A549 (cell line): Measurements from ENCODE around the gene PSMB8. TPM values are rescaled to one million over a fixed set of nuclear protein-coding genes. Genes with fewer than 3 reads are reported as not detected.

Experiments
- ATAC-seq, 2 experiments: fragments of 200-7000 bp in 1 of 2; fragments of >200 bp in 1 of 2; cut with Nextera tagmentation in 1 of 2; cut with Tn5 transposase in 1 of 2; 3 replicates each; pipeline versions ENCODE4 v1.8.0 to v1.9.1; 2018 to 2020; ENCODE audit warnings: mild to moderate bottlenecking in 1 of 2, moderate library complexity in 1 of 2
- CTCF ChIA-PET: fragments of 300-600 bp; sonication (Branson Sonifier 250); formaldehyde crosslinking; extraction: SDS; loops from one replicate; lab custom pipeline; 2021; ENCODE audit warnings: antibody characterized with exemption, inconsistent platforms; lab: Yijun Ruan, JAX
- POLR2A ChIA-PET: fragments of 350-600 bp; formaldehyde crosslinking; extraction: SDS; loops from one replicate; lab custom pipeline; 2021; ENCODE audit warnings: antibody characterized with exemption, inconsistent platforms; lab: Yijun Ruan, JAX
- DNase-seq, 2 experiments: peaks; one replicate each; pipeline versions ENCODE4 v3.0.0 to v3.0.0-alpha.2; 2011 to 2016; ENCODE audit warnings: low read depth in 1 of 2, low spot score in 1 of 2
- FAIRE-seq: peaks from 2 replicates; lab custom pipeline; 2011; peaks lifted over from hg19 to GRCh38; lab: Jason Lieb, UNC
- H3K27ac ChIP-seq, 2 experiments: fragments of >200 bp; sonication (Bioruptor Twin); formaldehyde crosslinking; 3 replicates each; pipeline ENCODE4 v1.5.1; 2016 to 2017
- H3K4me1 ChIP-seq: fragments of >200 bp; sonication (Bioruptor Twin); formaldehyde crosslinking; 3 replicates; pipeline ENCODE4 v1.6.1; 2016
- H3K4me2 ChIP-seq: fragments of >200 bp; sonication (Bioruptor Twin); formaldehyde crosslinking; 3 replicates; pipeline ENCODE4 v1.6.1; 2016
- H3K4me3 ChIP-seq: fragments of >200 bp; sonication (Bioruptor Twin); formaldehyde crosslinking; 3 replicates; pipeline ENCODE4 v1.5.1; 2016
- H3K9me3 ChIP-seq: fragments of >200 bp; sonication (Bioruptor Twin); formaldehyde crosslinking; 3 replicates; pipeline ENCODE4 v1.6.1; 2016
- CBX8 ChIP-seq: fragments of 200-600 bp; sonication (generic); IDR thresholded peaks from 2 replicates; pipeline ENCODE4 v1.6.1; 2016
- CEBPB ChIP-seq, 2 experiments: fragments of >200 bp in 1 of 2; sonication (Bioruptor Twin) in 1 of 2; formaldehyde crosslinking in 1 of 2; IDR thresholded peaks; 2 replicates each; pipeline ENCODE4 v1.6.1; 2012 to 2016
- CHD4 ChIP-seq: fragments of 200-600 bp; sonication (generic); IDR thresholded peaks from 2 replicates; pipeline ENCODE4 v1.6.1; 2016; ENCODE audit warnings: antibody characterized with exemption, mild to moderate bottlenecking, borderline replicate concordance
- EHF ChIP-seq: fragments of 250-450 bp; sonication (Bioruptor Pico); IDR thresholded peaks from 2 replicates; pipeline ENCODE4 v1.5.0; 2020; ENCODE audit warnings: mild to moderate bottlenecking
- ELK1 ChIP-seq: fragments of 150-350 bp; IDR thresholded peaks from 2 replicates; pipeline ENCODE4 v1.6.1; 2014; ENCODE audit warnings: low read depth, mild to moderate bottlenecking, low read length
- ESRRA ChIP-seq: fragments of 150-350 bp; IDR thresholded peaks from 2 replicates; pipeline ENCODE4 v1.6.1; 2014; ENCODE audit warnings: mild to moderate bottlenecking, low read length, borderline replicate concordance
- FOSB ChIP-seq: fragments of 250-450 bp; sonication (Bioruptor Pico); IDR thresholded peaks from 2 replicates; pipeline ENCODE4 v1.5.0; 2020; ENCODE audit warnings: mild to moderate bottlenecking, moderate library complexity
- FOSL2 ChIP-seq, 2 experiments: fragments of 450-650 bp in 1 of 2; fragments of >200 bp in 1 of 2; sonication (Bioruptor Twin) in 1 of 2; formaldehyde crosslinking; IDR thresholded peaks; 2 replicates each; pipeline versions ENCODE4 v1.5.0 to v1.6.1; 2016 to 2020; ENCODE audit warnings: mild to moderate bottlenecking in 1 of 2, moderate library complexity in 1 of 2
- FOXS1 ChIP-seq: fragments of 250-450 bp; sonication (Bioruptor Pico); IDR thresholded peaks from 2 replicates; pipeline ENCODE4 v1.5.0; 2020; ENCODE audit warnings: mild to moderate bottlenecking, moderate library complexity
- HDAC2 ChIP-seq: fragments of 200-600 bp; sonication (generic); IDR thresholded peaks from 2 replicates; pipeline ENCODE4 v1.6.1; 2016
- HEYL ChIP-seq: fragments of 250-450 bp; sonication (Bioruptor Pico); IDR thresholded peaks from 2 replicates; pipeline ENCODE4 v1.8.0; 2021; ENCODE audit warnings: mild to moderate bottlenecking, moderate library complexity
- HOXB5 ChIP-seq: fragments of 250-450 bp; sonication (Bioruptor Pico); IDR thresholded peaks from 2 replicates; pipeline ENCODE4 v1.5.0; 2020; ENCODE audit warnings: mild to moderate bottlenecking, moderate library complexity
- JUNB ChIP-seq: fragments of >200 bp; sonication (Bioruptor Twin); formaldehyde crosslinking; IDR thresholded peaks from 2 replicates; pipeline ENCODE4 v1.6.1; 2016
- MAFK ChIP-seq: fragments of 450-650 bp; IDR thresholded peaks from 2 replicates; pipeline ENCODE4 v1.6.1; 2014; ENCODE audit not compliant: partially characterized antibody
- MAX ChIP-seq: IDR thresholded peaks from 2 replicates; pipeline ENCODE4 v1.6.1; 2012
- NPAS2 ChIP-seq: fragments of 250-450 bp; sonication (Bioruptor Pico); IDR thresholded peaks from 2 replicates; pipeline ENCODE4 v1.8.0; 2022; ENCODE audit warnings: mild to moderate bottlenecking, moderate library complexity, borderline replicate concordance
- POLR2A ChIP-seq: IDR thresholded peaks from 2 replicates; pipeline ENCODE4 v1.6.1; 2012; ENCODE audit warnings: mild to moderate bottlenecking, low read length
- RNF2 ChIP-seq: fragments of 200-600 bp; sonication (generic); IDR thresholded peaks from 2 replicates; pipeline ENCODE4 v1.6.1; 2016; ENCODE audit warnings: low read depth, mild to moderate bottlenecking, antibody characterized with exemption, moderate library complexity, borderline replicate concordance
- SMC3 ChIP-seq: fragments of >200 bp; sonication (Bioruptor Twin); formaldehyde crosslinking; IDR thresholded peaks from 3 replicates; pipeline ENCODE4 v1.6.1; 2018; ENCODE audit warnings: inconsistent platforms
- SREBF2 ChIP-seq: fragments of 450-650 bp; IDR thresholded peaks from 2 replicates; pipeline ENCODE4 v1.6.1; 2014; ENCODE audit warnings: mild to moderate bottlenecking, moderate library complexity
- TFCP2L1 ChIP-seq: fragments of 250-450 bp; sonication (Bioruptor Pico); IDR thresholded peaks from 2 replicates; pipeline ENCODE4 v1.5.0; 2021; ENCODE audit warnings: mild to moderate bottlenecking
- ZC3H11A ChIP-seq: fragments of 450-650 bp; IDR thresholded peaks from 2 replicates; pipeline ENCODE4 v1.6.1; 2014; ENCODE audit warnings: antibody characterized with exemption, mild to moderate bottlenecking
- ZNF302 ChIP-seq: fragments of 250-450 bp; sonication (Bioruptor Pico); IDR thresholded peaks from 2 replicates; pipeline ENCODE4 v1.9.0; 2021; ENCODE audit warnings: inconsistent platforms, mild to moderate bottlenecking, moderate library complexity
- ZSCAN20 ChIP-seq: fragments of 250-450 bp; sonication (Bioruptor Pico); IDR thresholded peaks from 2 replicates; pipeline ENCODE4 v1.8.0; 2022; ENCODE audit warnings: mild to moderate bottlenecking, moderate library complexity
- WGBS: methylation state at CpG from one replicate; pipeline ENCODE4 v1.1.6; 2017; ENCODE audit errors: missing lambda C conversion rate; 5-methylcytosine and 5-hydroxymethylcytosine counted together
- polyA plus RNA-seq, 4 experiments: library from polyadenylated mRNA; depleted of rRNA in 3 of 4; stranded (reverse); fragments of >200 nt; fragmentation: RNase III in 1 of 4; extraction: RNeasy Plus Mini Kit Qiagen cat#74134 plus additional on column Dnase treatment in 1 of 4; gene quantifications; 2 replicates in 3 of 4; 3 replicates in 1 of 4; pipeline ENCODE4 v1.2.3, GENCODE V29; 2011 to 2017
- TF ChIP-seq, protein P1 (sequence below): fragments of >200 bp; sonication (Bioruptor Twin); formaldehyde crosslinking; IDR thresholded peaks from 2 replicates; pipeline ENCODE4 v1.6.1; 2016
- TF ChIP-seq, protein P2 (sequence below): fragments of 250-450 bp; sonication (Bioruptor Pico); IDR thresholded peaks from 2 replicates; pipeline ENCODE4 v1.5.0; 2020; ENCODE audit warnings: low read depth, mild to moderate bottlenecking, moderate library complexity
- TF ChIP-seq, protein P3 (sequence below): fragments of 250-450 bp; sonication (Bioruptor Pico); IDR thresholded peaks from 2 replicates; pipeline ENCODE4 v1.5.0; 2021; ENCODE audit warnings: mild to moderate bottlenecking, moderate library complexity, borderline replicate concordance

Gene PSMB8
- polyA plus RNA-seq, 2 of the 4 experiments (the other 2 are of a cell fraction), result 14.6 to 20.2 TPM

DNA sequence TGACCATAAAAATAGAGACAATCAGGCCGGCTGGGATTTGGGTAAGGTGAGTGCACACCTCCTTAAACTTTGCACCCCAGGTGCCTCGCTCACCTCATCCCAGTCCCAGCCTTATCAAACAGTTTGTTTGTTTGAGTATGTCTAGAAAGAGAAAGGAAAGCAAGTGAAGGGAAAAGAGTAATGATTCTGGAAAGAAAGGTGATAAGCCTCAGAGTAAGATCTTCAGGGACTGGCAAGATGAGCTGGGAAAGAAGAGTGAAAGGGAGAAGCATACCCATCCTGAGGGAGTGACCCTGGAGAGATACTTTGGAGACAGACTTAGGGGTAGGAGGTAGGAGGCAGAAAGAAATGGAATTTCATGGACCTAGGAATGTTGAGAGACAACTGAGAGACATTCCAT is 7.0 kb downstream of the PSMB8 start (continued):
- TF ChIP-seq NPAS2 (no peak), TFCP2L1 (no peak), SREBF2 (no peak), EHF (no peak)

DNA sequence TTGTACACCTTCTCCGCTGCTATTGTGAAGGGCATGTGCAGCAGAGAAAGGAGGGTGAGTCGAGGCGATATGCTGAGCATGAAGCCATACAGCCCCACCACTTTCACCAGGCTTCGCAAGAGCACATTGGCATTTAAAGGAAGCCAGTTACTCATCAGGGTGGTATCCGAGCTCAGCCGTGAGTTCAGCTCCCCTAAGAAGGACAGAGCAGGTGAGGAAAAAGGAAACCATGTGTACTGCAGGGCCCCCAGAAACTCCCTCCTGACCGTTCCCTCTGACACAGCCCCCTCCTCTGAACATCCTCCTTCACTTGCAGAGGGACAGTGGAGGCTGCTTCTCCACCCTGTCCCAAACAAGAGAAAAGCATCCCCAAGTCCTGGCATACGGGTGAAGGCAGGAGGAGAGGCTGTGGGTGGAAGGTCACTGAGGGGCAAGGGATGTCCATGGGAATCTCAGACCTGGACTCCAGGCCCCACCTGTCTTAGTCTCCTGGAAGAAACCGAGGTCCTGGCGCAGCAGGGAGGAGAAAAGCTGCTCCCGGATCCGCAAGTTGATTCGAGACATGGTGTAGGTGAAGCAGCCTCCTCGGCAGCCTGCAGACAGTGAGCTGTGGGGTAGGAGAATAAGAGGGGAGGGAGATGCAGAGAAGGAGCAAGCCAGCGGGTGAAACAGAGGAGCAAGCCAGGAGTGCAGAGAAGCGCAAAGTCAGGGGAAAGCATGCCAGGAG is 8.5 kb downstream of the PSMB8 start:
- no peak for FAIRE-seq
- TF ChIP-seq MAX (no peak), EHF (no peak), SREBF2 (no peak), ELK1 (no peak)
- TF ChIP-seq, all 56 proteins: peak for 0
- Histone ChIP-seq H3K9me3 (no peaks in the 10 kb centered on the region), H3K4me1 (peaks cover 5% of the 10 kb centered on the region; the same call in 1 of the 3 replicates), H3K4me2 (no peak overlapping the region), H3K27ac (no peak overlapping the region), H3K4me3 (no peak overlapping the region)
- POLR2A ChIA-PET, result no interaction called here
- CTCF ChIA-PET, result interaction anchor here (1.3 kb wide), 1 partner anchor 18 kb away, joined by 5 read pairs; the partner anchor contains the start of genes PSMB9 and TAP1
- no peak for DNase-seq
- 87% methylated on average over 15 of the region's 16 CpGs for WGBS
- ATAC-seq, result no peak

GRCh38 chr6:32833664-32834063 is 10.2 kb downstream of the PSMB8 start:
- H3K9me3 ChIP-seq, result no peaks in the 10 kb centered on the region
- 87% methylated on average over 5 of the region's 5 CpGs for WGBS
- no peak overlapping the region for H3K4me2 ChIP-seq
- ATAC-seq, result no peak
- CTCF ChIA-PET, result interaction anchor here (1.4 to 1.5 kb wide), 2 partner anchors 34 to 151 kb away, joined by 4 to 5 read pairs; no protein-coding TSS in a partner anchor
- FAIRE-seq, result no peak
- H3K27ac ChIP-seq, result no peak overlapping the region
- peaks cover 5% of the 10 kb centered on the region; the same call in 1 of the 3 replicates for H3K4me1 ChIP-seq
- no peak overlapping the region for H3K4me3 ChIP-seq
- TF ChIP-seq CEBPB (IDR thresholded peaks at IDR 0.05) (no peak), RNF2 (no peak), JUNB (no peak), ZC3H11A (no peak), FOXS1 (CRISPR knock-in tag) (no peak), CBX8 (no peak), ZSCAN20 (CRISPR knock-in tag) (no peak)
- no peak for DNase-seq
- POLR2A ChIA-PET, result no interaction called here

- no peak for DNase-seq
- Histone ChIP-seq H3K9me3 (no peaks in the 10 kb centered on the region), H3K4me2 (no peak overlapping the region), H3K27ac (no peak overlapping the region), H3K4me3 (no peak overlapping the region), H3K4me1 (peaks cover 2% of the 10 kb centered on the region; the same call in 1 of the 3 replicates)
- TF ChIP-seq SMC3 (no peak), CEBPB (IDR thresholded peaks at IDR 0.05) (no peak), HDAC2 (no peak), ESRRA (no peak), ELK1 (no peak), ZNF302 (CRISPR knock-in tag) (no peak), FOSL2 (IDR thresholded peaks at IDR 0.05) (no peak), FOSL2 (CRISPR knock-in tag; IDR thresholded peaks at IDR 0.05) (no peak), HEYL (CRISPR knock-in tag) (no peak), CHD4 (no peak), HOXB5 (CRISPR knock-in tag) (no peak), POLR2A (no peak), FOSB (CRISPR knock-in tag) (no peak), MAFK (no peak), ZC3H11A (no peak), CBX8 (no peak), EHF (no peak)
- TF ChIP-seq, protein P1, sequence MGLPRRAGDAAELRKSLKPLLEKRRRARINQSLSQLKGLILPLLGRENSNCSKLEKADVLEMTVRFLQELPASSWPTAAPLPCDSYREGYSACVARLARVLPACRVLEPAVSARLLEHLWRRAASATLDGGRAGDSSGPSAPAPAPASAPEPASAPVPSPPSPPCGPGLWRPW, result no peak
- TF ChIP-seq, protein P2, sequence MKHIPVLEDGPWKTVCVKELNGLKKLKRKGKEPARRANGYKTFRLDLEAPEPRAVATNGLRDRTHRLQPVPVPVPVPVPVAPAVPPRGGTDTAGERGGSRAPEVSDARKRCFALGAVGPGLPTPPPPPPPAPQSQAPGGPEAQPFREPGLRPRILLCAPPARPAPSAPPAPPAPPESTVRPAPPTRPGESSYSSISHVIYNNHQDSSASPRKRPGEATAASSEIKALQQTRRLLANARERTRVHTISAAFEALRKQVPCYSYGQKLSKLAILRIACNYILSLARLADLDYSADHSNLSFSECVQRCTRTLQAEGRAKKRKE, result no peak
- TF ChIP-seq, protein P3, sequence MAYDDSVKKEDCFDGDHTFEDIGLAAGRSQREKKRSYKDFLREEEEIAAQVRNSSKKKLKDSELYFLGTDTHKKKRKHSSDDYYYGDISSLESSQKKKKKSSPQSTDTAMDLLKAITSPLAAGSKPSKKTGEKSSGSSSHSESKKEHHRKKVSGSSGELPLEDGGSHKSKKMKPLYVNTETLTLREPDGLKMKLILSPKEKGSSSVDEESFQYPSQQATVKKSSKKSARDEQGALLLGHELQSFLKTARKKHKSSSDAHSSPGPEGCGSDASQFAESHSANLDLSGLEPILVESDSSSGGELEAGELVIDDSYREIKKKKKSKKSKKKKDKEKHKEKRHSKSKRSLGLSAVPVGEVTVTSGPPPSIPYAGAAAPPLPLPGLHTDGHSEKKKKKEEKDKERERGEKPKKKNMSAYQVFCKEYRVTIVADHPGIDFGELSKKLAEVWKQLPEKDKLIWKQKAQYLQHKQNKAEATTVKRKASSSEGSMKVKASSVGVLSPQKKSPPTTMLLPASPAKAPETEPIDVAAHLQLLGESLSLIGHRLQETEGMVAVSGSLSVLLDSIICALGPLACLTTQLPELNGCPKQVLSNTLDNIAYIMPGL (CRISPR knock-in tag), result no peak
- FAIRE-seq, result no peak
- WGBS, result 95% methylated on average over 13 of the region's 13 CpGs
- ChIA-PET CTCF (interaction anchor here (1.4 kb wide), 1 partner anchor 36 kb away, joined by 5 read pairs; no protein-coding TSS in a partner anchor), POLR2A (no interaction called here)
- ATAC-seq, result no peak
These were observed 11.3 kb downstream of the PSMB8 start for GRCh38 chr6:32832535-32832934.
